Esophagus squamous epithelium (tissue), 5 donors: ENCODE results near the gene CDK17. TPM values are rescaled to one million over a fixed set of nuclear protein-coding genes. Genes with fewer than 3 reads are reported as not detected.

Experiments
- DNase-seq: peaks from one replicate; lab custom pipeline; 2025; lab: John Stamatoyannopoulos, UW
- H3K27ac ChIP-seq, 4 donors: fragments of 200-600 bp; sonication (generic); one replicate each; pipeline ENCODE4 v1.5.1; 2016 to 2019; ENCODE audit warnings: mild to moderate bottlenecking in 1 of 4
- H3K27me3 ChIP-seq, 4 donors: fragments of 200-600 bp; sonication (generic); 1 replicate in 3 of 4; 2 replicates in 1 of 4; pipeline versions ENCODE4 v1.5.1 to v1.6.0; 2017 to 2021; ENCODE audit warnings: antibody characterized with exemption in 1 of 4
- H3K36me3 ChIP-seq, 3 donors: fragments of 200-600 bp; sonication (generic); one replicate each; pipeline ENCODE4 v1.5.1; 2016 to 2019
- H3K4me1 ChIP-seq, 3 donors: fragments of 200-600 bp; sonication (generic); one replicate each; pipeline ENCODE4 v1.5.1; 2017 to 2019
- H3K4me3 ChIP-seq, 4 donors: fragments of 200-600 bp; sonication (generic); 1 replicate in 3 of 4; 2 replicates in 1 of 4; pipeline ENCODE4 v1.5.1; 2016 to 2019; ENCODE audit warnings: mild to moderate bottlenecking in 2 of 4, moderate library complexity in 1 of 4
- H3K9me3 ChIP-seq, 3 donors: fragments of 200-600 bp; sonication (generic); one replicate each; pipeline ENCODE4 v1.5.1; 2016 to 2019
- POLR2A ChIP-seq, 4 donors: fragments of 450-650 bp; IDR thresholded peaks; one replicate each; pipeline ENCODE4 v1.6.1; 2017; ENCODE audit warnings: antibody characterized with exemption in 4 of 4, mild to moderate bottlenecking in 4 of 4, moderate library complexity in 3 of 4
- WGBS, 2 donors: methylation state at CpG; one replicate each; pipeline ENCODE4 v1.1.5; 2018; 5-methylcytosine and 5-hydroxymethylcytosine counted together
- intact Hi-C: fragments of 100-400 bp; cut with DNase I; formaldehyde crosslinking; loops from one replicate; pipeline ENCODE4 v1.15.0; 2022
- total RNA-seq, 4 donors: library from RNA; depleted of rRNA; stranded (reverse); fragments of >200 nt; gene quantifications; one replicate each; pipeline ENCODE4 v1.1.0, GENCODE V29; 2016
- TF ChIP-seq, protein P1 (sequence below), 6 experiments: fragments of 450-650 bp in 4 of 6; fragments of 200-600 bp in 2 of 6; sonication (generic) in 2 of 6; IDR thresholded peaks; one replicate each; pipeline ENCODE4 v1.5.1; 2016 to 2019; ENCODE audit warnings: antibody characterized with exemption in 6 of 6, mild to moderate bottlenecking in 4 of 6, moderate library complexity in 4 of 6
- donor health status: DM: yes; HTN: yes; CAD: no.

Gene CDK17
- total RNA-seq, 4 donors from 2014 or later = 15.4 to 37.4 (median 19.9) TPM

GRCh38 chr12:96368233-96368632 lies 32.0 kb downstream of the CDK17 start:
- TF ChIP-seq, protein P1, sequence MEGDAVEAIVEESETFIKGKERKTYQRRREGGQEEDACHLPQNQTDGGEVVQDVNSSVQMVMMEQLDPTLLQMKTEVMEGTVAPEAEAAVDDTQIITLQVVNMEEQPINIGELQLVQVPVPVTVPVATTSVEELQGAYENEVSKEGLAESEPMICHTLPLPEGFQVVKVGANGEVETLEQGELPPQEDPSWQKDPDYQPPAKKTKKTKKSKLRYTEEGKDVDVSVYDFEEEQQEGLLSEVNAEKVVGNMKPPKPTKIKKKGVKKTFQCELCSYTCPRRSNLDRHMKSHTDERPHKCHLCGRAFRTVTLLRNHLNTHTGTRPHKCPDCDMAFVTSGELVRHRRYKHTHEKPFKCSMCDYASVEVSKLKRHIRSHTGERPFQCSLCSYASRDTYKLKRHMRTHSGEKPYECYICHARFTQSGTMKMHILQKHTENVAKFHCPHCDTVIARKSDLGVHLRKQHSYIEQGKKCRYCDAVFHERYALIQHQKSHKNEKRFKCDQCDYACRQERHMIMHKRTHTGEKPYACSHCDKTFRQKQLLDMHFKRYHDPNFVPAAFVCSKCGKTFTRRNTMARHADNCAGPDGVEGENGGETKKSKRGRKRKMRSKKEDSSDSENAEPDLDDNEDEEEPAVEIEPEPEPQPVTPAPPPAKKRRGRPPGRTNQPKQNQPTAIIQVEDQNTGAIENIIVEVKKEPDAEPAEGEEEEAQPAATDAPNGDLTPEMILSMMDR (IDR thresholded peaks at IDR 0.05) = no peak
- no peak for TF ChIP-seq POLR2A (IDR thresholded peaks at IDR 0.05)
- Histone ChIP-seq H3K9me3 (no peaks in the 10 kb centered on the region), H3K36me3 (no peaks in the 10 kb centered on the region), H3K27me3 (no peaks in the 10 kb centered on the region), H3K4me1 (peaks cover 0 to 84% (median 24%) of the 10 kb centered on the region in 3 donors), H3K27ac (peak overlapping the region in 3 of 4 donors; percentile 34 to 43 (median 40)), H3K4me3 (no peak overlapping the region)
- 27 to 53% methylated on average over 2 of the region's 2 CpGs for WGBS, 2 donors
- DNase-seq = no peak
- intact Hi-C loops = no loop called here

- no peaks in the 10 kb centered on the region for H3K9me3 ChIP-seq
- H3K4me1 ChIP-seq = peaks cover 0 to 76% (median 22%) of the 10 kb centered on the region in 3 donors
- H3K27ac ChIP-seq = peak overlapping the region in 1 of 4 donors; percentile 3
These were observed 33.9 kb downstream of the CDK17 start for GRCh38 chr12:96366381-96366654.

GRCh38 chr12:96365604-96366380 lies 34.4 kb downstream of the CDK17 start:
- Histone ChIP-seq H3K27ac (peak overlapping the region in 1 of 4 donors; percentile 3), H3K4me1 (peaks cover 0 to 76% (median 25%) of the 10 kb centered on the region in 3 donors), H3K9me3 (no peaks in the 10 kb centered on the region), H3K36me3 (no peaks in the 10 kb centered on the region), H3K27me3 (no peaks in the 10 kb centered on the region), H3K4me3 (no peak overlapping the region)
- WGBS, 2 donors = 67 to 81% methylated on average over 2 of the region's 2 CpGs
- no peak for DNase-seq
- no peak for TF ChIP-seq POLR2A (IDR thresholded peaks at IDR 0.05)
- TF ChIP-seq, protein P1 (IDR thresholded peaks at IDR 0.05) = no peak
- intact Hi-C loops = no loop called here

More at GRCh38 chr12:96366381-96366654, 33.9 kb downstream of the CDK17 start:
- no peaks in the 10 kb centered on the region for H3K36me3 ChIP-seq
- no peaks in the 10 kb centered on the region for H3K27me3 ChIP-seq
- no peak for TF ChIP-seq POLR2A (IDR thresholded peaks at IDR 0.05)
- TF ChIP-seq, protein P1 (IDR thresholded peaks at IDR 0.05) = no peak
- 87 to 90% methylated on average over 2 of the region's 2 CpGs for WGBS, 2 donors
- H3K4me3 ChIP-seq = no peak overlapping the region
- DNase-seq = no peak
- intact Hi-C loops = no loop called here

DNA sequence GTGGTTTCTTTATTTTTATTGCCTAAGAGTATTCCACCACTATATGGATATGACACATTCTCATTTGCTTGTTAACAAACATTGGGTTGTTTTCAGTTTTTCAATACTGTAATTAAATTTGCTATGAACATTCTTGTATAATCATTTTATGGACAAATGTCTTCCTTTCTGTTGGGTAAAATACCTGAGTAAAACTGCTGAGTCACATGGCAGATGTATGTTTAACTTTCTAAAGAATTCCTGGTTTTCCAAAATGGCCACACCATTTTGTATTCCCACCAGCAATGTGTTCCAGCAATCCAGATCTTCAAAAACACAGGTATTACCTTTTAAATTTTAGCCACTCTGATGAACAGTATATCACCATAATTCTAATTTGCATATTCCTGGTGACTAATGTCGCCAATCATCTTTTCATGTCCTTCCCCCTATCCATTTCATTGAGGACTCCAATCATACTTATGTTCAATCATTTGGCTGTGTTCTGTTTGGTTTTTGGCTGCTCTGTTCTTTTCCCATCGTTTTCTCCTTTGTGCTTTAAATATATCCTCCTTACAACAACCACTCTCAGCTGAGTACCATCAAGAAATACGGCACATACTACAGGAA lies 36.0 kb downstream of the CDK17 start:
- Histone ChIP-seq H3K27me3 (no peaks in the 10 kb centered on the region), H3K9me3 (no peaks in the 10 kb centered on the region), H3K4me3 (no peak overlapping the region), H3K36me3 (no peaks in the 10 kb centered on the region), H3K27ac (no peak overlapping the region), H3K4me1 (peaks cover 0 to 65% (median 25%) of the 10 kb centered on the region in 3 donors)
- WGBS, 2 donors = 84 to 85% methylated on average over 3 of the region's 3 CpGs
- no peak for TF ChIP-seq POLR2A (IDR thresholded peaks at IDR 0.05)
- TF ChIP-seq, protein P1 (IDR thresholded peaks at IDR 0.05) = no peak
- intact Hi-C loops = no loop called here
- no peak for DNase-seq

- Histone ChIP-seq H3K27me3 (no peaks in the 10 kb centered on the region), H3K9me3 (no peaks in the 10 kb centered on the region), H3K36me3 (no peaks in the 10 kb centered on the region), H3K4me3 (no peak overlapping the region), H3K4me1 (peaks cover 0 to 50% (median 12%) of the 10 kb centered on the region in 3 donors), H3K27ac (peak overlapping the region in 1 of 4 donors; percentile 13)
- TF ChIP-seq POLR2A (IDR thresholded peaks at IDR 0.05) = no peak
- TF ChIP-seq, protein P1 (IDR thresholded peaks at IDR 0.05) = no peak
- intact Hi-C loops = no loop called here
- DNase-seq = no peak
- WGBS, 2 donors = 80 to 83% methylated on average over 4 of the region's 4 CpGs
These were observed 39.2 kb downstream of the CDK17 start for GRCh38 chr12:96361074-96361473.
